HEK293T (cell line): ENCODE measurements around the gene PIGR.

Experiments
- CTCF ChIA-PET: fragments of 350-600 bp; formaldehyde crosslinking; extraction: SDS; loops from one replicate; lab custom pipeline; 2021; ENCODE audit warnings: antibody characterized with exemption, inconsistent platforms; lab: Yijun Ruan, JAX
- POLR2A ChIA-PET: fragments of 350-600 bp; formaldehyde crosslinking; extraction: SDS; loops from one replicate; lab custom pipeline; 2020; ENCODE audit warnings: antibody characterized with exemption, inconsistent platforms; lab: Yijun Ruan, JAX
- DNase-seq: peaks from one replicate; pipeline ENCODE4 v3.0.0; 2012; ENCODE audit warnings: mixed read lengths; ENCODE audit errors: extremely low spot score
- ARNT ChIP-seq: fragments of 450-650 bp; IDR thresholded peaks from 2 replicates; pipeline ENCODE4 v1.6.1; 2017; ENCODE audit warnings: mild to moderate bottlenecking
- BHLHE40 ChIP-seq: fragments of 450-650 bp; IDR thresholded peaks from 2 replicates; pipeline ENCODE4 v1.6.1; 2016; ENCODE audit warnings: mild to moderate bottlenecking, moderate library complexity, borderline replicate concordance
- CTBP1 ChIP-seq: fragments of 450-650 bp; IDR thresholded peaks from 2 replicates; pipeline ENCODE4 v1.6.1; 2016; ENCODE audit warnings: borderline replicate concordance
- ELF4 ChIP-seq: fragments of 450-650 bp; IDR thresholded peaks from 2 replicates; pipeline ENCODE4 v1.6.1; 2017; ENCODE audit warnings: antibody characterized with exemption
- FOXA1 ChIP-seq: fragments of 450-650 bp; IDR thresholded peaks from 2 replicates; pipeline ENCODE4 v1.6.1; 2016; ENCODE audit warnings: mild to moderate bottlenecking
- FOXK2 ChIP-seq: fragments of 450-650 bp; IDR thresholded peaks from 2 replicates; pipeline ENCODE4 v1.6.1; 2016; ENCODE audit warnings: mild to moderate bottlenecking
- FOXM1 ChIP-seq: fragments of 450-650 bp; IDR thresholded peaks from 2 replicates; pipeline ENCODE4 v1.6.1; 2017; ENCODE audit warnings: mild to moderate bottlenecking, borderline replicate concordance
- HDGF ChIP-seq: fragments of 450-650 bp; IDR thresholded peaks from 2 replicates; pipeline ENCODE4 v1.6.1; 2017; ENCODE audit warnings: antibody characterized with exemption, borderline replicate concordance
- L3MBTL2 ChIP-seq: fragments of 450-650 bp; conservative IDR thresholded peaks from 2 replicates; pipeline ENCODE4 v1.6.1; 2016; ENCODE audit warnings: mild to moderate bottlenecking
- LEF1 ChIP-seq: fragments of 450-650 bp; IDR thresholded peaks from 2 replicates; pipeline ENCODE4 v1.6.1; 2017; ENCODE audit warnings: mild to moderate bottlenecking, borderline replicate concordance
- NFRKB ChIP-seq: fragments of 450-650 bp; IDR thresholded peaks from 2 replicates; pipeline ENCODE4 v1.6.1; 2016; ENCODE audit warnings: mild to moderate bottlenecking, moderate library complexity
- PKNOX1 ChIP-seq: fragments of 450-650 bp; IDR thresholded peaks from 2 replicates; pipeline ENCODE4 v1.6.1; 2016
- SP1 ChIP-seq: fragments of 450-650 bp; IDR thresholded peaks from 2 replicates; pipeline ENCODE4 v1.6.1; 2017
- SUZ12 ChIP-seq: fragments of 450-650 bp; IDR thresholded peaks from 2 replicates; pipeline ENCODE4 v1.6.1; 2016; ENCODE audit warnings: mild to moderate bottlenecking
- TARDBP ChIP-seq: fragments of 450-650 bp; IDR thresholded peaks from 2 replicates; pipeline ENCODE4 v1.6.1; 2016
- ZNF384 ChIP-seq: fragments of 450-650 bp; IDR thresholded peaks from 2 replicates; pipeline ENCODE4 v1.6.1; 2016

Gene PIGR

GRCh38 chr1:206892351-206892984 lies 53.8 kb downstream of the PIGR start:
- ChIA-PET POLR2A (no interaction called here), CTCF (interaction anchor here (1.8 kb wide), 1 partner anchor 16 kb away, joined by 6 read pairs; no protein-coding TSS in a partner anchor)
- no peak for DNase-seq
- no peak for TF ChIP-seq SUZ12
- TF ChIP-seq FOXM1 = no peak
- TF ChIP-seq LEF1 = no peak
- no peak for TF ChIP-seq CTBP1
- no peak for TF ChIP-seq ARNT

GRCh38 chr1:206891412-206891811 lies 54.9 kb downstream of the PIGR start:
- ChIA-PET POLR2A (no interaction called here), CTCF (no interaction called here)
- no peak for TF ChIP-seq BHLHE40
- no peak for TF ChIP-seq ZNF384
- TF ChIP-seq ELF4 = no peak
- no peak for TF ChIP-seq L3MBTL2
- TF ChIP-seq NFRKB = no peak
- TF ChIP-seq FOXA1 = no peak
- TF ChIP-seq HDGF = no peak
- no peak for TF ChIP-seq SUZ12
- TF ChIP-seq FOXM1 = no peak
- TF ChIP-seq LEF1 = no peak
- TF ChIP-seq CTBP1 = no peak
- no peak for TF ChIP-seq FOXK2
- no peak for TF ChIP-seq PKNOX1
- TF ChIP-seq TARDBP = no peak
- no peak for TF ChIP-seq ARNT
- no peak for TF ChIP-seq SP1
- DNase-seq = no peak

GRCh38 chr1:206890125-206891060 lies 55.9 kb downstream of the PIGR start:
- TF ChIP-seq ELF4 (no peak), LEF1 (no peak), FOXA1 (no peak), CTBP1 (no peak), SUZ12 (no peak), FOXK2 (no peak), SP1 (no peak), L3MBTL2 (no peak), HDGF (no peak), PKNOX1 (no peak), TARDBP (no peak)
- ChIA-PET POLR2A (no interaction called here), CTCF (no interaction called here)
- DNase-seq = no peak

- TF ChIP-seq SUZ12 (no peak), ARNT (no peak), CTBP1 (no peak), ELF4 (no peak), LEF1 (no peak), L3MBTL2 (no peak), TARDBP (no peak), FOXK2 (no peak), PKNOX1 (no peak), NFRKB (no peak), HDGF (no peak), ZNF384 (no peak), BHLHE40 (no peak)
- POLR2A ChIA-PET = no interaction called here
- DNase-seq = no peak
- CTCF ChIA-PET = no interaction called here
Measured at GRCh38 chr1:206887701-206888100, 58.6 kb downstream of the PIGR start.

- ChIA-PET CTCF (interaction anchor here (0.8 kb wide), 1 partner anchor 22 kb away, joined by 3 read pairs; the partner anchor contains the start of gene IL20), POLR2A (no interaction called here)
- no peak for DNase-seq
- TF ChIP-seq HDGF = no peak
- no peak for TF ChIP-seq SUZ12
- TF ChIP-seq L3MBTL2 = no peak
- TF ChIP-seq ZNF384 = no peak
- TF ChIP-seq ELF4 = no peak
- TF ChIP-seq BHLHE40 = no peak
- TF ChIP-seq LEF1 = no peak
- TF ChIP-seq SP1 = no peak
- no peak for TF ChIP-seq TARDBP
- no peak for TF ChIP-seq PKNOX1
- TF ChIP-seq ARNT = no peak
- TF ChIP-seq NFRKB = no peak
- no peak for TF ChIP-seq FOXA1
- TF ChIP-seq FOXM1 = no peak
- TF ChIP-seq CTBP1 = no peak
- TF ChIP-seq FOXK2 = no peak
Measured at GRCh38 chr1:206886831-206887230, 59.4 kb downstream of the PIGR start.
